ENCODE results near the gene PCK2.

PCK2 gene

GRCh38 chr14:24077086-24077485 lies 17.0 kb upstream of the PCK2 start:
- no peak for DNase-seq (ENCODE audit: low read depth in 1 of 2, low spot score in 1 of 2)
- no peak overlapping the region for H3K4me3 ChIP-seq (replicated peaks; ENCODE audit: insufficient read depth, low read length)
- peaks cover 11% of the 10 kb centered on the region for H3K27me3 ChIP-seq (ENCODE audit: insufficient read depth, poor library complexity, severe bottlenecking)
- TF ChIP-seq POLR2AphosphoS5 (IDR thresholded peaks at IDR 0.05; ENCODE audit: low read depth) = no peak
- no peak for TF ChIP-seq GABPA (IDR thresholded peaks at IDR 0.05; ENCODE audit: low read depth)
- no peak for TF ChIP-seq SPI1 (IDR thresholded peaks at IDR 0.05; ENCODE audit: borderline replicate concordance, low read depth)
- TF ChIP-seq CTCF (IDR thresholded peaks at IDR 0.05; ENCODE audit: insufficient read depth, low read length) = no peak
- TF ChIP-seq REST (IDR thresholded peaks at IDR 0.05; ENCODE audit: insufficient replicate concordance, low read depth) = no peak
- H3K27ac ChIP-seq (replicated peaks) = no peak overlapping the region

GRCh38 chr14:24078146-24078545 lies 16.0 kb upstream of the PCK2 start:
- H3K4me3 ChIP-seq (replicated peaks; ENCODE audit: insufficient read depth, low read length) = no peak overlapping the region
- TF ChIP-seq CTCF (IDR thresholded peaks at IDR 0.05; ENCODE audit: insufficient read depth, low read length) (no peak), POLR2AphosphoS5 (IDR thresholded peaks at IDR 0.05; ENCODE audit: low read depth) (no peak), SPI1 (IDR thresholded peaks at IDR 0.05; ENCODE audit: borderline replicate concordance, low read depth) (no peak), REST (IDR thresholded peaks at IDR 0.05; ENCODE audit: insufficient replicate concordance, low read depth) (no peak), GABPA (IDR thresholded peaks at IDR 0.05; ENCODE audit: low read depth) (no peak)
- no peak overlapping the region for H3K27ac ChIP-seq (replicated peaks)
- peaks cover 17% of the 10 kb centered on the region for H3K27me3 ChIP-seq (ENCODE audit: insufficient read depth, poor library complexity, severe bottlenecking)
- DNase-seq (ENCODE audit: low read depth in 1 of 2, low spot score in 1 of 2) = no peak

- no peak overlapping the region for H3K4me3 ChIP-seq (replicated peaks; ENCODE audit: insufficient read depth, low read length)
- no peak overlapping the region for H3K27ac ChIP-seq (replicated peaks)
- peak; percentile 62 for TF ChIP-seq POLR2AphosphoS5 (IDR thresholded peaks at IDR 0.05; ENCODE audit: low read depth)
- no peak for TF ChIP-seq GABPA (IDR thresholded peaks at IDR 0.05; ENCODE audit: low read depth)
- peak; percentile 95 for TF ChIP-seq SPI1 (IDR thresholded peaks at IDR 0.05; ENCODE audit: borderline replicate concordance, low read depth)
- TF ChIP-seq REST (IDR thresholded peaks at IDR 0.05; ENCODE audit: insufficient replicate concordance, low read depth) = no peak
- H3K27me3 ChIP-seq (ENCODE audit: insufficient read depth, poor library complexity, severe bottlenecking) = peaks cover 21% of the 10 kb centered on the region
- peak; percentile 51 to 73 for DNase-seq (ENCODE audit: low read depth in 1 of 2, low spot score in 1 of 2)
Observed at GRCh38 chr14:24079491-24080141, 14.5 kb upstream of the PCK2 start.
